Right kidney (tissue), 1 donor: ENCODE measurements around the gene WTIP.
"Not testable (repeated sequence)": the region's sequence is repeated elsewhere in the genome, so short reads cannot be mapped to it uniquely, and the experiment has no call there.

Experiments
- DNase-seq: peaks from one replicate; pipeline ENCODE4 v3.0.0-alpha.2; 2016

WTIP gene

DNA sequence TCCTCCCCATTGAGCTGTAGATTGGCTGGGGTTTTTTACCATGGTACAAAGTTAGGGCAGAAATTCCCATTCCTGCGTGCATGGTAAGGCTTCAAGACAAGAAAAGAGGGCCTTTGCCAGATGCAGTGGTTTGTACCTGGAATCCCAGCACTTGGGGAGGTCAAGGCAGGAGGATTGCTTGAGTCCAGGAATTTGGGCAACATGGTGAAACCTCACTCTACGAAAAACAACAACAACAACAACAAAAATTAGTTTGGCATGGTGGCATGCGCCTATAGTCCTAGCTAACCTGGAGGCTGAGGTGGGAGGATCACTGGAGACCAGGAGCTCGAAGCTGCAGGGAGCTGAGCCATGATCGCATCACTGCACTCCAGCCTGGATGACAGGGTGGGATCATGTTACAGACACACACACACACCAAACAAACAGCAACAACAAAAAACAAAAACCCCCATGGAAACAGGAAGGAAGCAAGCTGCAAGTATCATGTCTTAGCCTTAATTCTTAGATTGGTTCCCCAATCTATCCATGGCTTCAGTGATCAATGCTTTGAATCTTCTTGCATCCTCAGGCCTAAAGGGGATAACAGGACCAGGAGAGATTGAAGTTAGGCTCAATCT is 5.5 kb upstream of the WTIP start:
- no peak for DNase-seq

DNA sequence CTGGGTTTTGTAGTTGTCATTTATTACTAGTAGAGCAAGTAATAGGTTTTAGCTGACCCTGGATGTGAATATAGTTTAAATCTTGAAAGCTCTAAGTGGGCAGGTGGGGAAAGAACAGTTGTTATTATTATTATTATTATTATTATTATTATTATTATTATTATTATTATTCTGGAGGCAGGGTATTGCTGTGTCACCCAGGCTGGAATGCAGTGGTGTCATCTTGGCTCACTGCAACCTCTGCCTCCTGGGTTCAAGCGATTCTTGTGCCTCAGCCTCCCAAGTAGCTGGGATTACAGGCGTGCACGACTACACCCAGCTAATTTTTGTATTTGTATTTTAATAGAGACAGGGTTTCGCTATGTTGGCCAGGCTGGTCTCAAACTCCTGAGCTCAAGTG is 3.1 kb upstream of the WTIP start:
- DNase-seq, result not testable (repeated sequence)

DNA sequence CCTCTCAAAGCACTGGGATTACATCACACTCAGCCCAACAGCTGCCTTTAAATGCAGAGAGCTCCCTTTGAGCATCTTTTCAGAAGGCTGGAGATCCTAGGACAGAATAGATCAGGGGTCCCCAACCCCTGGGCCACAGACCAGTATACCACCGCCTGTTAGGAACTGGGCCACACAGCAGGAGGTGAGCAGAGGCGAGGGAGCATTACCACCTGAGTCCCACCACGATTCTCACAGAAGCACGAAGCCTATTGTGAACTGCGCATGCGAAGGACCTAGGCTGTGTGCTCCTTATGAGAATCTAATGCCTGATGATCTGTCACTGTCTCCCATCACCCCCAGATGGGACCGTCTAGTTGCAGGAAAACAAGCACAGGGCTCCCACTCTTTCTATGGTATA is 2.2 kb upstream of the WTIP start:
- no peak for DNase-seq

GRCh38 chr19:34480491-34480890 is 1.1 kb upstream of the WTIP start:
- DNase-seq, result no peak

DNA sequence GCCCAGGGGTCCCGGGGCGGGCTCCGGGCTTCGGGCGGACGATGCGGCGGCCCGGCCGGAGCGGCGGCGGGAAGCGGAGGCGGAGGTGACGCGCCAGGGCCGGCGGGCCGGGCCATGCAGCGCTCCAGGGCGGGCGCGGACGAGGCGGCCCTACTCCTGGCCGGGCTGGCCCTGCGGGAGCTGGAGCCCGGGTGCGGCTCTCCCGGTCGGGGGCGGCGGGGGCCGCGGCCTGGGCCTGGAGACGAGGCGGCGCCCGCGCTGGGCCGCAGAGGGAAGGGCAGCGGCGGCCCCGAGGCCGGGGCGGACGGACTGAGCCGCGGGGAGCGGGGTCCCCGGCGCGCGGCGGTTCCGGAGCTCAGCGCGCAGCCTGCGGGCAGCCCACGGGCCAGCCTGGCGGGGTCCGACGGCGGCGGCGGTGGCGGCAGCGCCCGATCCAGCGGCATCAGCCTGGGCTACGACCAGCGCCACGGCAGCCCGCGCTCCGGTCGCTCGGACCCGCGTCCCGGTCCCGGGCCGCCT is 362 bp downstream of the WTIP start:
- no peak for DNase-seq

GRCh38 chr19:34482380-34483250 is 1.1 kb downstream of the WTIP start:
- peak; percentile 76 for DNase-seq

- DNase-seq, result no peak
Measured at GRCh38 chr19:34484328-34484727, 2.8 kb downstream of the WTIP start.

DNA sequence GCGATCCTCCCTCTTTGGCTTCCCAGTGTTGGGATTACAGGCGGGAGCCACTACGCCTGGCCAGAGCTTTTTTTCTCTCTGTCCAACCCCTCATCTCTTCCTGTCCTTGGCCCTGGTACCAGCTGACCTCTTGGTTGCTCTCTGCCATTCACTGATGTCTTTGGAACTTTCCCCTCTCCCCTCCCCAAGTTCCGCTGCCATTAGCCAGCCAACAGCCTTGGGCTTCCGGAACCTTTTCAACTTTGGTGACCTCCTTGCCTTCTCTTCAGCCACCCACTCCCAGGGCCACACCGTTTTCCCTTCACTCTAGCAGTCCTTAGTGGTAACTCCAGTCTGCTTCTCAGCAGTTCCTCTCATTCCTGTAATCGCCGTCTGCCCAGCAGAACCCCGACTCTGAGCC is 4.3 kb downstream of the WTIP start:
- DNase-seq, result no peak

DNA sequence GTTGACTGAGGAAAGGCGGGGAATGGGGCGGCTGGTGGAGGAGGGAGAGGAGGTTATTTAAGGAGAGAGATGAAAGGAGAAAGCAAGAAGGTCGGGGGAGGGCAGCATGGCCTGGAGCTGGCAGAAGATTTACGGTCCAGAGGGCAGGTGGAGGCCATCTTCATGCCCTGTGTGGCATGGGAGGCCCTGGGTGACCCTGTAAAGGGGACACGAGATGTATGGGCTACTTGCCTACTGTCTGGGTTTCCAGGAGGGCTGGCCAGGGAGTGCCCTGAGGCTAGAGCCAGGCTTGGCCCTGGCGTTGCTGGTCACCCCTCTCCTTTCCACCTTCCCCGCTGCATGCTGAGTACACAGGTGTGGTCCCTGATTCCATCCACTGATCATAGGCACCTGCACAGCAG is 6.1 kb downstream of the WTIP start:
- DNase-seq, result no peak

GRCh38 chr19:34489175-34489574 is 7.6 kb downstream of the WTIP start:
- no peak for DNase-seq

DNA sequence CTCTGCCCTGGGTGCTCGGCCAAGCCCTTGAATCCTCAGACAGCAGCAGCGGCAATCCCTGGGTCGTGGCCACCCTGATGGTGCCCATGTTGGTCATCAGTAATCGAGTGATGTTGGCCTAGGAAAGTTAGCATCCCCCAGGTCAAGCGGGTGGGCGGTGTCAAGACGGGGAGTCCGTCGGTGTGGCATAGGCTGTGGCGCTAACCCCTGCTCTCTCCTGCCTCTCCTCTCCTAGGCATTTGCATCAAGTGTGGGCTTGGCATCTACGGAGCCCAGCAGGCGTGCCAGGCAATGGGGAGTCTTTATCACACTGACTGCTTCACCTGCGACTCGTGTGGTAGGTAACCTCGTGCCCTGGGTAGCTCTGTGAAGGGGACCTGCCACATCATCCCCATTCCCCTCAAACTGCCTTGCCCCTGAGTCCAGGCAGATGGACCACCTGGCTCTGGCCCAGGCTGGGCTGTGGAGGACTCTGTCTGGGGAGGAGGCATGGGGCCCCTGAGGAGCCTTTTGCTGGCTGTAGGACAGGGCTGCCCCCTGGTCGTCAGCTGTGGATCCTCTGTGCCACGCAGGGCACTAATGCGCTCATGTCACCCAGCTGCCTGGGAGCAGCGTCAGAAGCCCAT is 8.7 kb downstream of the WTIP start:
- DNase-seq, result no peak

- no peak for DNase-seq
Measured at GRCh38 chr19:34493038-34493648, 11.6 kb downstream of the WTIP start.

GRCh38 chr19:34493649-34494044 is 12.1 kb downstream of the WTIP start:
- no peak for DNase-seq

GRCh38 chr19:34494601-34495000 is 13.0 kb downstream of the WTIP start:
- no peak for DNase-seq

DNA sequence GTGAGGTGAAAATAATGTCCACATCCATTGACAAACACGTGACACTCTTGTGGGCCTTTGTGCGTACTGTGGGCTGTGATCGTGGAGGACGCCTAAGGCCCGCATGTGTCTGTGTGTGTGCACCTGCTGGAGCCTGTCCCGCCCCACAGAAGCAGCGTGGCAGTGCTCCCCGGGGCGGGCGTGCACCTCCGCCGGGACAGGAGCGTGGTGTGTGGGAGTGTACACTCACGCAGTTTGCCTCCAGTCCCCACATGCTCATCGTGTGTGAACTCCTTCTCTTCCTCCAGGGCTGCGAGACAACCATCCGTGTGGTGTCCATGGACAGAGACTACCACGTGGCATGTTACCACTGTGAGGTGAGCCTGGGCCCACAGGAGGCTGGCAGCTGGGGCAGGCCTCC is 13.9 kb downstream of the WTIP start:
- DNase-seq, result no peak

GRCh38 chr19:34497112-34497805 is 15.7 kb downstream of the WTIP start:
- DNase-seq, result no peak

- DNase-seq, result no peak
Measured at GRCh38 chr19:34499155-34499834, 17.7 kb downstream of the WTIP start.

DNA sequence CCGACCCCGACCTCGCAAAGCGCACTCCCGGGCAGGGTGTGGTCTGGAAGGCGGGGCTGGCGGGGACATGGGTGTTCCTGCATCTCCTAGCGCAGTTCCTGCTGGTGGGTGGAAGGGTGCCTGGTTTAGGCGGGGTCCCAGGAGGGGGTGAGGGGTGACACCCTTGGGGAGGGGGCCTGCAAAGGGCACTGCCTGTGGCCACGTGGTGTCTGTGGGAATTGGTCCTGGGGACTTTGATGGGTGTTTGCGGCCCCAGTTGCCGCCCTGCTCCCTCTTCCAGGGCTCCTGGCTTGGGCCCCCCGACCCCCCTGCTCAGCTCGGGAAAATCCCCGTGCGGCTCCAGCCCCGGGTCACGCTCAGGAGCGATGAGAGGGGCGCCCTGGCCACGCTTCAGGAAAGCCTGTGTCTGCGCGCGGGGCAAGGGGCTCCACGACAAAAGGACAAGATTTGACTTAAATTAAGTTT is 19.1 kb downstream of the WTIP start:
- DNase-seq, result no peak

DNA sequence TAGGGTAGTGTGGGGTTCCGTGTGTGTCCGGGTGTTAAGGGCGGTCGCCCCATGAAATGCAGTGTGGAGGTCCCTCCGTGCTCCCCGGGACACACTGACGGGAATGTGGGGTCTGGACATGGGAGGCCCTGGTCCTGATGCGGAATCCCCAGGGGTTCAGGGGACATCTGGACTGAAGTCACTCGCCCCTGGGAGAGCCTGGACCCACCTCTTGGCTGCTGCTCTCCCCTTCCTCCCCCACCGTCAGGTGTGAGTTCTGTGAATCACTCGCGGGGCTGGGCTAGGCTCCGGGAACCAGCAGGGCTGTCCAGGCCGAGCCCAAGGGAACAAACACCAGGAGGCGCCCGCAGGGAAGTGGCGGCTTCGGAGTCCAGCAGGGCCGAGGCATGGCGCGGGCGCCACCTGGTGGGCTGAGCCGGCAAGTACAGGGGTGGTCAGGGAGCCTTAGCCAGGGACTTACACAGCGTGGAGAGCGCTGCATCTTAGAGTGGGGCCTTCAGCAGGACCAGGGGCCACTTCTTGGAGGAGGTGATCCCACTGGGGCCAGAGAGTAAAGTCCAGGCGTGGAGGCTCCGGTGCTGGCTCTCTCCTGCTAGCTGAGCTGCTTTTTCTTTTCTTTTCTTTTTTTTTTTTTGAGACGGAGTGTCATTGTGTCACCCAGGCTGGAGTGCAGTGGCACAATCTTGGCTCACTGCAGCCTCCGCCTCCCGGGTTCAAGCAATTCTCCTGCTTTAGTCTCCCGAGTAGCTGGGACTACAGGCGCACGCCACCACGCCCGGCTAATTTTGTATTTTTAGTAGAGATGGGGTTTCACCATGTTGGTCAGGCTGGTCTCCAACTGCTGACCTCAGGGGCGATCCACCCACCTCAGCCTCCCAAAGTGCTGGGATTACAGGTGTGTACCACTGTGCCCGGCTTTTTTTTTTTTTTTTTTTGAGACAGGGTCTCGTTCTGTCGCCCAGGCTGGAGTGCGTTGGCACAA is 20.1 kb downstream of the WTIP start:
- peak; percentile 80 for DNase-seq
